Activated T-helper 2 cell treated with anti-CD3 and anti-CD28 coated beads, Interferon-gamma antibody, Interleukin-2, Interleukin-4, amounts not matched to agents 10 μg/mL and 5 μg/mL and 100 μg/mL, durations not matched to agents 14 hours and 24 hours and 36 hours (primary cell): Measurements from ENCODE around the gene DNAJC16. TPM values are rescaled to one million over a fixed set of nuclear protein-coding genes. Genes with fewer than 3 reads are reported as not detected.
"Not testable (repeated sequence)": the region's sequence is repeated elsewhere in the genome, so short reads cannot be mapped to it uniquely, and the experiment has no call there.

Experiments
- DNase-seq: peaks from one replicate; pipeline ENCODE4 v3.0.0; 2021; ENCODE audit warnings: low spot score
- H3K27ac Mint-ChIP-seq: one replicate; pipeline ENCODE4 v1.8.0; 2021; ENCODE audit warnings: mixed read lengths
- H3K27me3 Mint-ChIP-seq: one replicate; pipeline ENCODE4 v1.8.0; 2021; ENCODE audit warnings: low read depth, mixed read lengths
- H3K36me3 Mint-ChIP-seq: one replicate; pipeline ENCODE4 v1.8.0; 2021; ENCODE audit warnings: low read depth, mixed read lengths
- H3K4me1 Mint-ChIP-seq: one replicate; pipeline ENCODE4 v1.8.0; 2021; ENCODE audit warnings: low read depth, mixed read lengths
- H3K4me3 Mint-ChIP-seq: one replicate; pipeline ENCODE4 v1.8.0; 2021; ENCODE audit warnings: low read depth, mild to moderate bottlenecking, moderate library complexity, mixed read lengths
- H3K9me3 Mint-ChIP-seq: one replicate; pipeline ENCODE4 v1.8.0; 2021; ENCODE audit warnings: mixed read lengths
- intact Hi-C: fragments of 100-400 bp; cut with micrococcal nuclease; formaldehyde crosslinking; loops from one replicate; pipeline ENCODE4 v1.15.1; 2023
- total RNA-seq: library from RNA; stranded (reverse); gene quantifications from 2 replicates; pipeline ENCODE4 v1.2.3, GENCODE V29; 2022

The DNAJC16 gene
- 10.9 and 18.7 TPM in 2 replicates for total RNA-seq

DNA sequence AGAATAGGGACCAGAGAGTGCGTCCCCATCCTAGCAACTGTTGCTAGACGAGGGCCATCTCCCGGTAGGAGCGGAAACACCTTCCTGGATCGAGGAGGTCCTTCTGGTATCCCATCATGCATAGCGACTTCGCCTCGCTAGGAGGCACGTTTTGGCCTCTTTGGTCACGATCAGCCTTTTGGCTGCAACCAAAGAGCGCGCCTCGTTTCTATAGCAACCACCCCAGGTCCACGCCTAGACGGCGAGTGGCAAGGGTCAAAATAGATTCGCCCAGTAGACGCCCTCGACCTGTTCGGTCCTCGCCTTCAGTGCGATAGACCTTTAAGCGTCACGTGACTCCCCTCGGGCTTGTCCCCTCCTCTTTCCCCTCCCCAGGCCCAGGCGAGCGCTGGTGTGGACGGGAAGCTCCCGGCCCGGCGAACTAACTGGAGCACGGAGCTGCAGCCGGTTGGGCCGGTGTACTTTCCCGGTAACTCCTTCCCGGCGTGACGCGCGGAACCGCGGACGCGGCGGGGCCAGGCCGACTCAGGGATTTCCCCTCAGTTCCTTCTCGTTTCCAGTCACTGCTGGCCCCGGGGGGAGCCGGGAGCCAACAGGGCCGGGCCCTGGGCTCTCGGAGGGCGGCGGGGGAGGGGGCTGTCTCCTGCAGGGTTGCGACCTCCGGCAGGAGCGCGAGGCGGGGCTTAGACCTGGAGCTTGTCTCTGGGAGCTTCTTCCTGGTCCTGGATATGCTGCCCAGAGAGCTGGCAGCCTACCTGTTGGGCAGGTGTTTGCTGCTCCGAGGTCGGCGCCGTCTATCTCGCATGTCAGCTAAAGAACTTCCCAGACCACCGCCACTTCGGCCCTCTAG is at the start of gene DNAJC16:
TSS of gene DNAJC16 (plus strand) at position 359 of the 850 bp plus-strand sequence. CDS start 2,258 bp downstream, outside the sequence.
- peak within 1 kb of the TSS; percentile 87 for H3K4me3 Mint-ChIP-seq
- H3K4me1 Mint-ChIP-seq = peaks cover 44% of the 10 kb centered on the region
- DNase-seq = peak; percentile 99
- H3K27ac Mint-ChIP-seq = peak within 1 kb of the TSS; percentile 98
- H3K36me3 Mint-ChIP-seq = peaks cover 17% of the 10 kb centered on the region
- intact Hi-C loops = loop anchor here (1.0 kb wide), 3 partner anchors 58 to 841 kb away; partner anchors contain the start of genes DDI2 and SZRD1
- H3K27me3 Mint-ChIP-seq = no peaks in the 10 kb centered on the region
- H3K9me3 Mint-ChIP-seq = no peaks in the 10 kb centered on the region

DNA sequence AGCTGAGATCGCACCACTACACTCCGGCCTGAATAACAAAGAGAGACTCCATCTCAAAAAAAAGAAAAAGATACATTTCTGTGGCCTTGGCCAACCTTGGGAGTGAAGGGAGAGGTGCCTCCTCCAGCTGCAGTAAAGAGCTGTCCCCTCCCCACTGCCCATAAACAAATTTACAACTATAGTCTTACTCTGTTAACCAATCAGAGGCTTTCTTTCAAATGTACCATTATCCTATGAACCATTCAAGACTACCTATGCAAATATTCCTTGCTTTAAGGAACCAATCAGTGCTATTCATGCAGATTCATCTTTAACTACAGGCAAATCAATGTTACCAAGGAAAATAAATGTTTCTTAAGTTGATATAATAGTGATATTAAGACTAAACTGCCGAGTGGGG is 49.7 kb upstream of the DNAJC16 start:
- H3K9me3 Mint-ChIP-seq = no peaks in the 10 kb centered on the region
- H3K27ac Mint-ChIP-seq = no peak overlapping the region
- no peaks in the 10 kb centered on the region for H3K27me3 Mint-ChIP-seq
- no peak overlapping the region for H3K4me3 Mint-ChIP-seq
- no peaks in the 10 kb centered on the region for H3K36me3 Mint-ChIP-seq
- DNase-seq = no peak
- intact Hi-C loops = no loop called here
- H3K4me1 Mint-ChIP-seq = no peaks in the 10 kb centered on the region

- Mint-ChIP-seq H3K36me3 (no peaks in the 10 kb centered on the region), H3K27ac (no peak overlapping the region), H3K27me3 (no peaks in the 10 kb centered on the region), H3K9me3 (no peaks in the 10 kb centered on the region), H3K4me3 (no peak overlapping the region), H3K4me1 (no peaks in the 10 kb centered on the region)
- DNase-seq = no peak
- intact Hi-C loops = no loop called here
Observed at GRCh38 chr1:15477646-15478212, 48.9 kb upstream of the DNAJC16 start.

- no peaks in the 10 kb centered on the region for H3K27me3 Mint-ChIP-seq
- no peak overlapping the region for H3K4me3 Mint-ChIP-seq
- H3K9me3 Mint-ChIP-seq = no peaks in the 10 kb centered on the region
- no peaks in the 10 kb centered on the region for H3K36me3 Mint-ChIP-seq
- no peak overlapping the region for H3K27ac Mint-ChIP-seq
- intact Hi-C loops = no loop called here
- H3K4me1 Mint-ChIP-seq = no peaks in the 10 kb centered on the region
- no peak for DNase-seq
Observed at GRCh38 chr1:15479654-15480347, 46.8 kb upstream of the DNAJC16 start.

DNA sequence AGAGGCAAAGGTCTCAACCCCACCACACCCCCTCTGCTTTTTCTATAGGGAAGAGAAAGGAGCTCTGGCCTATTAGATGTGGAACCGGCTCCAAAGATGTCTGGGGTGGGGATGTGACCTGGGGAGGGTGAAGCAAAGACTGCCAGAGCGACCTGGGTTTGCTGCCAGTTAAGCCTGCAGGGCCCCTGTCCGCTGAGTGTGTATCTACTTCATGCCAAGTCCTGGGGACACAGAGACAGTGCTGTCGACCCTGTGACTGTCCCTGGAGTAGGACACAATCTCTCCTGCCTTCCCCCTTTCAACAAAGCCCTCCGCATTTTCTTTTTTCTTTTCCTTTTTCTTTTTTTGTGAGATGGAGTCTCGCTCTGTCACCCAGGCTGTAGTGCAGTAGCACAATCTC is 44.2 kb upstream of the DNAJC16 start:
- H3K27ac Mint-ChIP-seq, H3K36me3 Mint-ChIP-seq, intact Hi-C loops, H3K4me3 Mint-ChIP-seq, DNase-seq, H3K9me3 Mint-ChIP-seq, H3K27me3 Mint-ChIP-seq, H3K4me1 Mint-ChIP-seq: not testable (repeated sequence)

- H3K27me3 Mint-ChIP-seq, H3K9me3 Mint-ChIP-seq, H3K4me1 Mint-ChIP-seq, DNase-seq, H3K27ac Mint-ChIP-seq, H3K36me3 Mint-ChIP-seq, H3K4me3 Mint-ChIP-seq, intact Hi-C loops: not testable (repeated sequence)
Observed at GRCh38 chr1:15482983-15483543, 43.6 kb upstream of the DNAJC16 start.

DNA sequence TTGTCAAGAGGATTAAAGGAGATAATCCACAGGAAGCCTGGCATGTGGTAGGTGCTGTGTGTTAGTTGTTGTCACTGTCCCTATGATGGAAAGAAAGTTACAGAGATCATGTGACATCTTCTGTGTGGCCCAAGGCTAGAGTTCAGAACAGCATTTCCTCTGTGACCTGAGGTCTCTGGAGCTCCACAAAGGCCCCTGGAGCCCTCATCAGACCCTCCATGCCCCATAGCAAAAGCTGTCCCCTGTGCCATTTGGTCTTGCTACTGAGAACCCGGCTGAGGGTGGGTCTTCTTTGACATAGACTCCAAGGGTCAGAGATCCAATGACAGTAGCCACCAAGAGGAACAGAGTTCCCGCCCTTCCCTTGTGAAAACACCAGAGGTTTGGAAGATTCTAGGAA is 42.7 kb upstream of the DNAJC16 start:
- intact Hi-C loops = no loop called here
- Mint-ChIP-seq H3K4me3 (no peak overlapping the region), H3K9me3 (no peaks in the 10 kb centered on the region), H3K4me1 (no peaks in the 10 kb centered on the region), H3K27me3 (no peaks in the 10 kb centered on the region), H3K36me3 (peaks cover 9% of the 10 kb centered on the region), H3K27ac (no peak overlapping the region)
- DNase-seq = no peak

DNA sequence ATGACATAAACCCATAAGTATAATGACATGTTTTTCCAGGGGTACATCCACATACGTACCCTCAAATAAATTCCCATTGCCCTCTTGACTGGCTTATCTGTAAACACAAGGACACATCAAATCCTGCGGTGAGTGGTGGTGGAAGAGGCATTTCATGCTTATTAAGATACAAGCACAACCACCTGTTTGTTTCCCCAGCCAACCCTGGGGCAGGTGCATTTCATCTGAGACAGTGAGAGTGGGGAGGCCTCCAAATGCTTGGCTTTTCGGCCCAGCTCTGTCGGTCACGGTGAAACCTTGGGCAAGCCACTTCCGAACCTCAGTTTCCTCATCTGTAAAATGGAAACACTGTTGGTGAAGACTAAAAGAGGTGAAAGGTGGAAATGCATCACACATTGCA is 42.2 kb upstream of the DNAJC16 start:
- DNase-seq, H3K4me3 Mint-ChIP-seq, H3K4me1 Mint-ChIP-seq, H3K27me3 Mint-ChIP-seq, intact Hi-C loops, H3K9me3 Mint-ChIP-seq, H3K27ac Mint-ChIP-seq: not testable (repeated sequence)
- H3K36me3 Mint-ChIP-seq = peaks cover 14% of the 10 kb centered on the region

DNA sequence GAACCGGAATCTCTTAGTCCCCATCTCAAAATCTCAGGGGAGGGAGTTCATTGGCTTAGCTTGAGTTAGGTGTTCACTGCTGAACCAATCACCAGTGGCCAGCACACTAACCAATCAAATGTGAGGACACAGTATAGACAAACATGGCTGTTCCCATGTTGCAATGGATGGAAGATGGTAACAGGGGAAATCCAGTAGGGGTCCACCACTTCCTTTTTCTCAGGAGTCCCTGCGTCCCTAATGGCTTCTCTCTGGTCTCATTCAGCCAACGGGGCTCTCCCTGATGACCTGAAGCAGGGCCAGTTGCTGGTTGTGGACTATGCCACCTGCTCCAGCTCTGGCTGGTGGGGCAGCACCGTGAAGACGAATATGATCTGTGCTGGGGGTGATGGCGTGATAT is 41.0 kb upstream of the DNAJC16 start:
- intact Hi-C loops = no loop called here
- Mint-ChIP-seq H3K4me3 (no peak overlapping the region), H3K27ac (no peak overlapping the region), H3K27me3 (no peaks in the 10 kb centered on the region), H3K36me3 (peaks cover 21% of the 10 kb centered on the region), H3K9me3 (no peaks in the 10 kb centered on the region), H3K4me1 (no peaks in the 10 kb centered on the region)
- no peak for DNase-seq

DNA sequence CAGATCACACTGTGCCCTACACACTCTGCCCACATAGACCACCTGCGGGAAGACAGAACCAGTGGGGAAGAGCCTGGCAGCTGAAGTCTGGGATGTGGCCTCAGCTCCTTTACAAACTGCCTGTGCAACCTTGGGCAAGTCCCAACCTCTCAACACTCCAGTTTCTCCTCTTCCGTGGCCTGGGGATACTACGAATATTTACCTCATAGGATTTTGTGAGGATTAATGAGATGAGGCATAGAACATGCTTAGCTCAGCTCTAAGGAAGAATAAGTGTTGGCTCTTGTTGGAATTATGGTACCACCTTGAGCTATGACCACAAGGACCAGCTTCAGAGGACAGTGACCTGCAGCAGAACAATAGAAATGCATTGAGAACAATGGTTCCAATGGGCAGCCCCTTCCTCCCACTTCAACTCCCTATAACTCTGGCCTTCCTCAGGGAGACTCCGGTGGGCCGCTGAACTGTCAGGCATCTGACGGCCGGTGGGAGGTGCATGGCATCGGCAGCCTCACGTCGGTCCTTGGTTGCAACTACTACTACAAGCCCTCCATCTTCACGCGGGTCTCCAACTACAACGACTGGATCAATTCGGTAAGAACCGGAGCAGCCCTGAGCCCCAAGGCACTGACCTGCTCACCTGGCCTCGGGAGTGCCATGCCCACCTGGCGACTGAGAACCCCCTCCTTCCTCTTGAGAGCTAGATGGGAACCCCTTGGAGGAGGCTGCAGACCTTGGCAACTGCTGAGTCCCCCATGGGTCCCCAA is 39.6 kb upstream of the DNAJC16 start:
- DNase-seq, H3K27me3 Mint-ChIP-seq, H3K9me3 Mint-ChIP-seq, H3K27ac Mint-ChIP-seq, H3K4me3 Mint-ChIP-seq, intact Hi-C loops: not testable (repeated sequence)
- Mint-ChIP-seq H3K4me1 (peaks cover 11% of the 10 kb centered on the region), H3K36me3 (peaks cover 28% of the 10 kb centered on the region)

GRCh38 chr1:15488371-15488770 is 38.3 kb upstream of the DNAJC16 start:
- no peak overlapping the region for H3K27ac Mint-ChIP-seq

DNA sequence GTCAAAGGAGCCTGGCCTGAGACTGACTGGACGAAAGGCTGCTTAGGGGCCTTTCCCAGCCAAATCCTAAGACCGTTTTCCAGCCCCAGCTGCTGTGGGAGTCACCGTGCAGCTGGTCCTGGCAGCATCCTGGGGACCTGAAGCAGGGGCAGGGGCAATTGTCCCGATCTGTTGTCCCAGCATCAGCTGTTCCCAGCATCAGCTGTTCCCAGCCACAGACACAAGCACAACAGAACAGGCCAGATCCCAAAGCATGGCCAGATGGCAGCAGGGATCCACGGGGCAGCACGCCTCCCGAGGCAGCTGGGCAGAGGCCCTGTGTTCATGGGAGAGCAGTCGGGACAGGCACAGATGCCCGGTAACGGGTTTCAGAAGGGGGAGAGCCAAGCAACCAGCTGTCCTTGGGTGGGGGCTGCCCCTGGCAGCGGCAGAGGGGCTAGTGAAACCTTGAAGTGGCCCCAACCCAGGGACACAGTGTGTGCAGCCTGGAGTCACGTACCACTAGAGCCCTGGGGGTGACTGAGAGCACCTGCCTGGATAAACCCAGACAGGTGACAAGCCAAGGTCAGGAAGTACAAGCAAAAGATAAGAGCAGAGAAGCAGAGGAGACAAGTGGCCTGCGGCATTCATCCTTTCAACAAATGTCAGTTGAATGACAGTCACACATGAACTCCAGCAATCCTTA is 37.5 kb upstream of the DNAJC16 start:
- no peaks in the 10 kb centered on the region for H3K9me3 Mint-ChIP-seq
- no peaks in the 10 kb centered on the region for H3K27me3 Mint-ChIP-seq
- DNase-seq = no peak
- peaks cover 32% of the 10 kb centered on the region for H3K36me3 Mint-ChIP-seq
- no peak overlapping the region for H3K4me3 Mint-ChIP-seq
- intact Hi-C loops = no loop called here
- peaks cover 11% of the 10 kb centered on the region for H3K4me1 Mint-ChIP-seq
- H3K27ac Mint-ChIP-seq = peak overlapping the region; percentile 38

More at GRCh38 chr1:15488371-15488770, 38.3 kb upstream of the DNAJC16 start:
- H3K27me3 Mint-ChIP-seq = no peaks in the 10 kb centered on the region
- peaks cover 11% of the 10 kb centered on the region for H3K4me1 Mint-ChIP-seq
- no peaks in the 10 kb centered on the region for H3K9me3 Mint-ChIP-seq
- peaks cover 32% of the 10 kb centered on the region for H3K36me3 Mint-ChIP-seq
- no peak for DNase-seq
- intact Hi-C loops = no loop called here
- no peak overlapping the region for H3K4me3 Mint-ChIP-seq
